ENCODE results near the gene ENTR1.

Gene ENTR1

GRCh38 chr9:136399176-136400037 is 11.0 kb downstream of the ENTR1 start:
- in situ Hi-C loops (cut with MboI; ENCODE audit: low sequenced_read_pairs), result no loop called here

GRCh38 chr9:136398286-136398685 is 12.1 kb downstream of the ENTR1 start:
- in situ Hi-C loops (cut with MboI; ENCODE audit: low sequenced_read_pairs), result no loop called here

- in situ Hi-C loops (cut with MboI; ENCODE audit: low sequenced_read_pairs), result no loop called here
These were observed 12.8 kb downstream of the ENTR1 start for GRCh38 chr9:136397643-136398042.

- in situ Hi-C loops (cut with MboI; ENCODE audit: low sequenced_read_pairs), result no loop called here
These were observed 14.2 kb downstream of the ENTR1 start for GRCh38 chr9:136396219-136396515.

GRCh38 chr9:136395345-136396218 is 14.8 kb downstream of the ENTR1 start:
- in situ Hi-C loops (cut with MboI; ENCODE audit: low sequenced_read_pairs), result no loop called here

GRCh38 chr9:136395020-136395340 is 15.4 kb downstream of the ENTR1 start:
- in situ Hi-C loops (cut with MboI; ENCODE audit: low sequenced_read_pairs), result no loop called here

GRCh38 chr9:136394312-136395019 is 15.9 kb downstream of the ENTR1 start:
- in situ Hi-C loops (cut with MboI; ENCODE audit: low sequenced_read_pairs), result no loop called here

- in situ Hi-C loops (cut with MboI; ENCODE audit: low sequenced_read_pairs), result no loop called here
These were observed 16.9 kb downstream of the ENTR1 start for GRCh38 chr9:136393531-136393930.

GRCh38 chr9:136392538-136393449 is 17.6 kb downstream of the ENTR1 start:
- in situ Hi-C loops (cut with MboI; ENCODE audit: low sequenced_read_pairs), result no loop called here

GRCh38 chr9:136391737-136392537 is 18.5 kb downstream of the ENTR1 start:
- in situ Hi-C loops (cut with MboI; ENCODE audit: low sequenced_read_pairs), result no loop called here

GRCh38 chr9:136389396-136389795 is 21.0 kb downstream of the ENTR1 start:
- in situ Hi-C loops (cut with MboI; ENCODE audit: low sequenced_read_pairs), result no loop called here

GRCh38 chr9:136387217-136387616 is 23.2 kb downstream of the ENTR1 start:
- in situ Hi-C loops (cut with MboI; ENCODE audit: low sequenced_read_pairs), result no loop called here

- in situ Hi-C loops (cut with MboI; ENCODE audit: low sequenced_read_pairs), result no loop called here
These were observed 24.4 kb downstream of the ENTR1 start for GRCh38 chr9:136386018-136386417.

GRCh38 chr9:136385015-136385414 is 25.4 kb downstream of the ENTR1 start:
- in situ Hi-C loops (cut with MboI; ENCODE audit: low sequenced_read_pairs), result no loop called here

GRCh38 chr9:136383436-136383835 is 27.0 kb downstream of the ENTR1 start:
- in situ Hi-C loops (cut with MboI; ENCODE audit: low sequenced_read_pairs), result no loop called here

- in situ Hi-C loops (cut with MboI; ENCODE audit: low sequenced_read_pairs), result no loop called here
These were observed 28.4 kb downstream of the ENTR1 start for GRCh38 chr9:136381966-136382513.

- in situ Hi-C loops (cut with MboI; ENCODE audit: low sequenced_read_pairs), result no loop called here
These were observed 29.1 kb downstream of the ENTR1 start for GRCh38 chr9:136381311-136381710.

GRCh38 chr9:136380381-136380780 is 30.0 kb downstream of the ENTR1 start:
- in situ Hi-C loops (cut with MboI; ENCODE audit: low sequenced_read_pairs), result no loop called here

- in situ Hi-C loops (cut with MboI; ENCODE audit: low sequenced_read_pairs), result no loop called here
These were observed 30.5 kb downstream of the ENTR1 start for GRCh38 chr9:136379891-136380290.

Measured in HL-60/S4 (cell line).